ENCODE measurements around the gene ALDH1A2.

The ALDH1A2 gene

GRCh38 chr15:57903626-57904025 is 161.9 kb downstream of the ALDH1A2 start:
- Histone ChIP-seq H2BK15ac (ENCODE audit: low read depth, poor library complexity, severe bottlenecking) (no peak overlapping the region), H3K36me3 (ENCODE audit: control insufficient read depth in 1 of 2, insufficient read depth in 2 of 2, low read depth in 1 of 2, low read length in 2 of 2) (no peaks in the 10 kb centered on the region), H3K4me1 (ENCODE audit: control insufficient read depth, insufficient read depth, low read depth, low read length) (no peaks in the 10 kb centered on the region), H3K18ac (ENCODE audit: low read depth in 1 of 2, low read length in 2 of 2) (no peak overlapping the region), H3K27ac (ENCODE audit: low read length, poor library complexity, severe bottlenecking) (no peak overlapping the region), H3K4me2 (ENCODE audit: low read length, poor library complexity, severe bottlenecking) (no peak overlapping the region), H2BK12ac (ENCODE audit: low read length in 2 of 2) (no peak overlapping the region), H2BK5ac (ENCODE audit: low read depth, low read length, poor library complexity, severe bottlenecking) (no peak overlapping the region), H3K14ac (ENCODE audit: low read length in 2 of 2) (no peak overlapping the region), H3K4me3 (ENCODE audit: insufficient read depth in 1 of 2, low read depth in 1 of 2, low read length in 2 of 2) (no peak overlapping the region), H3K9me3 (ENCODE audit: control insufficient read depth, low read length) (no peaks in the 10 kb centered on the region), H3K4ac (ENCODE audit: low read depth in 1 of 2, low read length in 2 of 2) (no peak overlapping the region), H4K8ac (ENCODE audit: low read length) (no peak overlapping the region), H4K91ac (ENCODE audit: low read length) (no peak overlapping the region), H3K79me1 (replicated peaks; ENCODE audit: low read length, poor library complexity, severe bottlenecking) (no peaks in the 10 kb centered on the region), H3K27me3 (ENCODE audit: control insufficient read depth in 1 of 2, insufficient read depth in 1 of 2, low read length in 2 of 2) (peaks cover 16 to 18% of the 10 kb centered on the region in 2 experiments), H3K9ac (ENCODE audit: low read length) (no peak overlapping the region), H3K23ac (ENCODE audit: low read length in 2 of 2) (no peak overlapping the region), H2AFZ (ENCODE audit: low read depth, low read length) (no peak overlapping the region), H2AK5ac (ENCODE audit: low read length, severe bottlenecking) (no peak overlapping the region), H2BK120ac (ENCODE audit: low read depth, low read length) (no peak overlapping the region)
- 33% methylated on average over 1 of the region's 1 CpG for WGBS
- DNase-seq: no peak

All from mesenchymal stem cell (in vitro differentiated cells and primary cell).